ENCODE results near the gene STPG4. TPM values are rescaled to one million over a fixed set of nuclear protein-coding genes. Genes with fewer than 3 reads are reported as not detected.

The STPG4 gene
- total and polyA plus RNA-seq, 2 experiments from 2014 or later, result not detected

DNA sequence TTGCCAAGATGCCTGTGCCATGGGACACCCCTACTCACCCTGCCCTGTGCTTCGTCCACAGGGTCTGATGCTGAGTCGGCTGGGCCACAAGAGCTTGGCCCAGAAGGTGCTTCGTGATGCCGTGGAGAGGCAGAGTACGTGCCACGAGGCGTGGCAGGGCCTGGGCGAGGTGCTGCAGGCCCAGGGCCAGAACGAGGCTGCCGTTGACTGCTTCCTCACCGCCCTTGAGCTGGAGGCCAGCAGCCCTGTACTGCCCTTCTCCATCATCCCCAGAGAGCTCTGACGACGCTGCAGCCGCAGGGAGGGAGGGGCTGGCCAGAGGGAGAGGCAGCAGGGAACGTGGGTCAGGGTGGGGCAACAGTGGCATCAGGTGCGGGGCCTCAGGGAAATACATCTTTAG, 81.5 kb downstream of the STPG4 start:
- 79 to 83% methylated on average over 15 to 16 of the region's 16 CpGs for WGBS, 2 experiments (ENCODE audit: low coverage in 1 of 2, low lambda C conversion rate in 2 of 2, missing lambda C conversion rate in 2 of 2)
- no peak overlapping the region for H3K4me3 ChIP-seq
- no peak overlapping the region for H2AFZ ChIP-seq
- no peaks in the 10 kb centered on the region for H3K79me2 ChIP-seq (ENCODE audit: insufficient read depth)
- no peak overlapping the region for H3K4me2 ChIP-seq (ENCODE audit: unreplicated experiment)
- peaks cover 65% of the 10 kb centered on the region for H3F3A ChIP-seq (ENCODE audit: insufficient read depth)
- H3K9me2 ChIP-seq (ENCODE audit: insufficient read depth), result no peaks in the 10 kb centered on the region
- no peak for TF ChIP-seq EZH2 (IDR thresholded peaks at IDR 0.05; ENCODE audit: insufficient read depth, poor library complexity, severe bottlenecking)
- TF ChIP-seq EZH2phosphoT487 (IDR thresholded peaks at IDR 0.05; ENCODE audit: insufficient read depth, low read depth), result no peak
- no peak overlapping the region for H3K9ac ChIP-seq
- no peak for DNase-seq
- peak overlapping the region; percentile 99; the same call in 1 of the 2 replicates for H3K27ac ChIP-seq
- peaks cover 68% of the 10 kb centered on the region for H3K4me1 ChIP-seq (ENCODE audit: insufficient read depth)
- in situ Hi-C loops (cut with MboI), result no loop called here
- no peaks in the 10 kb centered on the region for H3K9me3 ChIP-seq (ENCODE audit: low read depth)
- H3K27me3 ChIP-seq (replicated peaks; ENCODE audit: insufficient read depth), result no peaks in the 10 kb centered on the region
- H4K20me1 ChIP-seq (ENCODE audit: insufficient read depth), result no peaks in the 10 kb centered on the region
- H3K36me3 ChIP-seq (ENCODE audit: low read depth), result no peaks in the 10 kb centered on the region

DNA sequence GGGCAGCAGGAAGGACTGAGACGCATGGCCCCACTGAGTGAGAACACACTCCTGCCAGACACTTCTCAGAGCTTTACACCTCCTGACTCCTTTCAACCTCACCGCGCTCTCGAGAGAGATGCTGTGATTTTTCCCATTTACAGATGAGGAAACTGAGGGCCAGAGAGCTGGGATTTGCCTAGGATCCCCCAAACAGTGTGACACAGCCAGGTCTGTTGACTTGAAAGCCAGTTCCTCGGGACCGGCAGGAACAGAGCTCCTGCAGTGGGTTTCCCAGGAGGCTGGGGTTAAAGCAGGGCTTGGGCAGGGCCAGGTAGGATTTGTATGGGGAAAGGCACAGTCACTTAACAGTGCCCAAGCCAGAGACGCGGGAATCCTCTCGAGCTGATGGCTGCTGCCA, 81.9 kb downstream of the STPG4 start:
- DNase-seq, result no peak
- no peaks in the 10 kb centered on the region for H3K9me3 ChIP-seq (ENCODE audit: low read depth)
- no peak overlapping the region for H3K4me2 ChIP-seq (ENCODE audit: unreplicated experiment)
- H3K9me2 ChIP-seq (ENCODE audit: insufficient read depth), result no peaks in the 10 kb centered on the region
- H3K4me3 ChIP-seq, result no peak overlapping the region
- peak overlapping the region; percentile 83 for H3K9ac ChIP-seq
- in situ Hi-C loops (cut with MboI), result no loop called here
- no peaks in the 10 kb centered on the region for H3K36me3 ChIP-seq (ENCODE audit: low read depth)
- peaks cover 69% of the 10 kb centered on the region for H3K4me1 ChIP-seq (ENCODE audit: insufficient read depth)
- no peak overlapping the region for H2AFZ ChIP-seq
- H3K27me3 ChIP-seq (replicated peaks; ENCODE audit: insufficient read depth), result no peaks in the 10 kb centered on the region
- no peaks in the 10 kb centered on the region for H3K79me2 ChIP-seq (ENCODE audit: insufficient read depth)
- H4K20me1 ChIP-seq (ENCODE audit: insufficient read depth), result no peaks in the 10 kb centered on the region
- TF ChIP-seq EZH2 (IDR thresholded peaks at IDR 0.05; ENCODE audit: insufficient read depth, poor library complexity, severe bottlenecking) (no peak), EZH2phosphoT487 (IDR thresholded peaks at IDR 0.05; ENCODE audit: insufficient read depth, low read depth) (no peak)
- 97% methylated on average over 9 of the region's 9 CpGs for WGBS, 2 experiments (ENCODE audit: low coverage in 1 of 2, low lambda C conversion rate in 2 of 2, missing lambda C conversion rate in 2 of 2)
- H3F3A ChIP-seq (ENCODE audit: insufficient read depth), result peaks cover 68% of the 10 kb centered on the region
- H3K27ac ChIP-seq, result peak overlapping the region; percentile 99

DNA sequence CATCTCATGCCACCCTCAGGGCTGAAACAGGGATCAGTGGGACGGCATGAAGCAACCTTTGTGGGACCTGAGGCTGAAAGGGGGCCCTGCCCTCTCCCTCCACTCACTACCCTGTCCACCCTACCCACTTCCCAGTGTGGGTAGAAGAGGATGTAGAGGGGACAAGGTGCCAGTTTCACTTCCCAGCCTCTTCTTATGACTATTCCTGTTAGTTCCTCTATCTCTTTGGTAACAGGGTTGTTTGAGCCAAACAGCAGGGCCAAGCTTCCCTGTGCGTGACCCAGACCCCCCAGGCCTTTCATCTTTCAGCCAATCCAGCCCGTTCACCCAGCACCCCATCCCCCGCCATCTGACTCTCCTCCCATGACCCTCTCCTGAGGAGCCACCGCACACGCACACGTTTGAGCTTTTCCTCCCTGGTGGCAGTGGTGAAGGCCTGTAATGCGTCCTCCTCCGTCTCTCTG, 82.3 kb downstream of the STPG4 start:
- Histone ChIP-seq H3K4me1 (ENCODE audit: insufficient read depth) (peaks cover 69% of the 10 kb centered on the region), H4K20me1 (ENCODE audit: insufficient read depth) (no peaks in the 10 kb centered on the region), H2AFZ (no peak overlapping the region), H3K4me3 (no peak overlapping the region), H3K36me3 (ENCODE audit: low read depth) (0 out of 2 replicates have a peak, but pooled peaks cover under 1% of the 10 kb centered on the region), H3K9me3 (ENCODE audit: low read depth) (no peaks in the 10 kb centered on the region), H3F3A (ENCODE audit: insufficient read depth) (peaks cover 68% of the 10 kb centered on the region), H3K27ac (peak overlapping the region; percentile 99), H3K4me2 (ENCODE audit: unreplicated experiment) (no peak overlapping the region), H3K9ac (peak overlapping the region; percentile 83), H3K79me2 (ENCODE audit: insufficient read depth) (no peaks in the 10 kb centered on the region), H3K27me3 (replicated peaks; ENCODE audit: insufficient read depth) (no peaks in the 10 kb centered on the region), H3K9me2 (ENCODE audit: insufficient read depth) (no peaks in the 10 kb centered on the region)
- TF ChIP-seq EZH2phosphoT487 (IDR thresholded peaks at IDR 0.05; ENCODE audit: insufficient read depth, low read depth) (no peak), EZH2 (IDR thresholded peaks at IDR 0.05; ENCODE audit: insufficient read depth, poor library complexity, severe bottlenecking) (no peak)
- DNase-seq, result no peak
- in situ Hi-C loops (cut with MboI), result no loop called here
- 78 to 85% methylated on average over 9 of the region's 9 CpGs for WGBS, 2 experiments (ENCODE audit: low coverage in 1 of 2, low lambda C conversion rate in 2 of 2, missing lambda C conversion rate in 2 of 2)

DNA sequence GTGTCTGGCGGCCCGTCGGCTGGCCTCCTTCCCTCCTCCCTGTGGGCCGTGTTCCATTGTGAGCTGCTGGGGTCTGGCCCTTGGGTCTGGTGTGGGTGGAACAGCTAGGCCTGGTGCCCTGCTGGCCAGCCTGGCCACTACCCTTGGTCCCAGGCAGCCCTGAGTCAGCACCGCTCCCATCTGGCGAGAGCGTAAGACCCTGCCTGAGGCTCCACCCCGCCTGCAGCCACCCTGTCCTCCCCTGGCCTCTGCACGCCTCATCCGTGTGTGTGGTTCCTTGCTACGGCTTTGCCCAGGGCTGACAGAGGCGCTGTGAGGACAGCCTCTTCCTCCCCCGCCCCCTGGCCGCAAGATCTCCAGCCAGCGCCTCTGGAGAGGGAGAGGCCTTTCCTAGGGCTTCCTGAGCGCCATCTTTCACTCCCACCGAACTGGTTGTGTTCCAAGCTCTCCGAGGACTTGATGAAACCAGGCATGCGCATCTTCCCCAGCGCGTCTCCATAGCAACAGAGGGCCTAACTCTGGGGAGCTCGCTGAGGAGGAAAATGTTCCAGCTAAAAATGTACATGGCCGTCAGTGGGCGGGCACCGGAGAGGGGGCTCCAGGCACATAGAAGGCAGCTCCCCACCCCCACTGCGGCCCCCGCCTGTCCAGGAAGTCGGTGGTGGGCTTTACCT, 83.0 kb downstream of the STPG4 start:
- Histone ChIP-seq H2AFZ (no peak overlapping the region), H3K79me2 (ENCODE audit: insufficient read depth) (0 out of 2 replicates have a peak, but pooled peaks cover under 1% of the 10 kb centered on the region), H3K4me1 (ENCODE audit: insufficient read depth) (peaks cover 64% of the 10 kb centered on the region), H3F3A (ENCODE audit: insufficient read depth) (peaks cover 65% of the 10 kb centered on the region), H3K9me3 (ENCODE audit: low read depth) (no peaks in the 10 kb centered on the region), H3K4me3 (no peak overlapping the region), H4K20me1 (ENCODE audit: insufficient read depth) (no peaks in the 10 kb centered on the region), H3K9ac (peak overlapping the region; percentile 83), H3K4me2 (ENCODE audit: unreplicated experiment) (peak overlapping the region; percentile 59), H3K27ac (peak overlapping the region; percentile 99), H3K27me3 (replicated peaks; ENCODE audit: insufficient read depth) (no peaks in the 10 kb centered on the region), H3K36me3 (ENCODE audit: low read depth) (0 out of 2 replicates have a peak, but pooled peaks cover 5% of the 10 kb centered on the region), H3K9me2 (ENCODE audit: insufficient read depth) (no peaks in the 10 kb centered on the region)
- in situ Hi-C loops (cut with MboI), result no loop called here
- DNase-seq, result peak; percentile 99
- TF ChIP-seq EZH2phosphoT487 (IDR thresholded peaks at IDR 0.05; ENCODE audit: insufficient read depth, low read depth) (no peak), EZH2 (IDR thresholded peaks at IDR 0.05; ENCODE audit: insufficient read depth, poor library complexity, severe bottlenecking) (no peak)
- 31 to 35% methylated on average over 26 to 27 of the region's 28 CpGs for WGBS, 2 experiments (ENCODE audit: low coverage in 1 of 2, low lambda C conversion rate in 2 of 2, missing lambda C conversion rate in 2 of 2)

Data from GM23248 (cell line).